K562 (cell line): ENCODE measurements around the gene FAM222A. TPM values are rescaled to one million over a fixed set of nuclear protein-coding genes. Genes with fewer than 3 reads are reported as not detected.

ENCODE experiments used
- CAMTA2 ChIP-seq: fragments of 250-450 bp; sonication (Bioruptor Pico); conservative IDR thresholded peaks from 2 replicates; pipeline ENCODE4 v1.5.1; 2022
- CTCFL ChIP-seq: IDR thresholded peaks from 2 replicates; pipeline ENCODE4 v1.6.1; 2011; ENCODE audit warnings: borderline replicate concordance, low read depth, mild to moderate bottlenecking, moderate library complexity, low read length; ENCODE audit not compliant: insufficient read depth, poor library complexity, severe bottlenecking
- GABPB2 ChIP-seq: fragments of 250-450 bp; sonication (Bioruptor Pico); conservative IDR thresholded peaks from 2 replicates; pipeline ENCODE4 v1.5.1; 2021; ENCODE audit warnings: mild to moderate bottlenecking
- GATA2 ChIP-seq: sonication (generic); formaldehyde crosslinking; IDR thresholded peaks from 2 replicates; pipeline ENCODE4 v1.4.0; 2020; ENCODE audit warnings: mild to moderate bottlenecking, missing genetic modification reagents
- MCM7 ChIP-seq, 2 experiments: fragments of 450-650 bp; IDR thresholded peaks; 2 replicates each; pipeline ENCODE4 v1.6.1; 2016 to 2018
- MTA1 ChIP-seq: fragments of 450-650 bp; IDR thresholded peaks from 2 replicates; pipeline ENCODE4 v1.6.1; 2017; ENCODE audit warnings: borderline replicate concordance
- NCOA4 ChIP-seq: fragments of 450-650 bp; IDR thresholded peaks from 2 replicates; pipeline ENCODE4 v1.6.1; 2018; ENCODE audit warnings: mild to moderate bottlenecking; ENCODE audit not compliant: partially characterized antibody
- NFIX ChIP-seq: fragments of 250-450 bp; sonication (Bioruptor Pico); IDR thresholded peaks from 2 replicates; pipeline ENCODE4 v1.4.0; 2020; ENCODE audit warnings: low read depth, mild to moderate bottlenecking, moderate library complexity
- RAD21 ChIP-seq, 2 experiments: fragments of 250-450 bp in 1 of 2; fragments of 450-650 bp in 1 of 2; sonication (Bioruptor Pico) in 1 of 2; formaldehyde crosslinking in 1 of 2; IDR thresholded peaks in 1 of 2; conservative IDR thresholded peaks in 1 of 2; 2 replicates each; pipeline versions ENCODE4 v1.4.0 to v1.8.0; 2020 to 2022; ENCODE audit warnings: mild to moderate bottlenecking in 2 of 2, moderate library complexity in 1 of 2
- RBFOX2 ChIP-seq: fragments of 200-400 bp; formaldehyde crosslinking; IDR thresholded peaks from 2 replicates; pipeline ENCODE4 v1.6.1; 2017; ENCODE audit warnings: low read depth, mild to moderate bottlenecking, low read length, moderate library complexity
- RBM14 ChIP-seq: fragments of 200-400 bp; formaldehyde crosslinking; IDR thresholded peaks from 2 replicates; pipeline ENCODE4 v1.6.1; 2018; ENCODE audit warnings: low read depth, mild to moderate bottlenecking, low read length, moderate library complexity, borderline replicate concordance; ENCODE audit not compliant: insufficient read depth
- SIN3B ChIP-seq: fragments of 450-650 bp; IDR thresholded peaks from 2 replicates; pipeline ENCODE4 v1.6.1; 2017; ENCODE audit warnings: low read depth, mild to moderate bottlenecking, moderate library complexity
- XRCC4 ChIP-seq: IDR thresholded peaks from one replicate; pipeline ENCODE4 v1.6.1; 2011; ENCODE audit not compliant: insufficient read depth, insufficient read length; ENCODE audit errors: extremely low read depth
- ZBTB11 ChIP-seq, 3 experiments: fragments of 200-800 bp in 1 of 3; fragments of 250-450 bp in 1 of 3; fragments of 450-650 bp in 1 of 3; sonication (Bioruptor Pico) in 1 of 3; sonication (Bioruptor generic) in 1 of 3; formaldehyde crosslinking in 1 of 3; IDR thresholded peaks; 2 replicates each; pipeline versions ENCODE4 v1.6.1 to v1.8.0; 2016 to 2022; ENCODE audit warnings: mild to moderate bottlenecking in 2 of 3, missing genetic modification characterization in 2 of 3, missing compliant biosample characterization in 1 of 3, moderate library complexity in 1 of 3
- ZNF134 ChIP-seq: fragments of 250-450 bp; sonication (Bioruptor Pico); conservative IDR thresholded peaks from 2 replicates; pipeline ENCODE4 v1.4.0; 2020
- ZNF282 ChIP-seq: sonication (generic); formaldehyde crosslinking; IDR thresholded peaks from 2 replicates; pipeline ENCODE4 v1.8.1; 2023; ENCODE audit warnings: missing genetic modification reagents
- ZNF41 ChIP-seq: fragments of 250-450 bp; sonication (Bioruptor Pico); conservative IDR thresholded peaks from 2 replicates; pipeline ENCODE4 v1.4.0; 2020; ENCODE audit warnings: mild to moderate bottlenecking
- ZNF639 ChIP-seq, 2 experiments: fragments of 200-800 bp in 1 of 2; sonication (Bioruptor generic) in 1 of 2; sonication (generic) in 1 of 2; formaldehyde crosslinking in 1 of 2; IDR thresholded peaks in 1 of 2; conservative IDR thresholded peaks in 1 of 2; 2 replicates each; pipeline versions ENCODE4 v1.5.0 to v1.6.1; 2016 to 2020; ENCODE audit warnings: missing compliant biosample characterization in 1 of 2, missing genetic modification characterization in 1 of 2, missing genetic modification reagents in 1 of 2
- ZNF695 ChIP-seq: fragments of 450-650 bp; formaldehyde crosslinking; IDR thresholded peaks from 2 replicates; pipeline ENCODE4 v1.4.0; 2020; ENCODE audit warnings: mild to moderate bottlenecking, moderate library complexity
- ZNF75A ChIP-seq: fragments of 450-650 bp; formaldehyde crosslinking; IDR thresholded peaks from 2 replicates; pipeline ENCODE4 v1.4.0; 2020; ENCODE audit warnings: mild to moderate bottlenecking
- polyA plus RNA-seq, 8 experiments: library from polyadenylated mRNA; depleted of rRNA in 4 of 8; stranded (reverse) in 5 of 8; unstranded in 3 of 8; fragments of >200 nt; fragmentation: Nextera tagmentation in 2 of 8; fragmentation: Illumina TruSeq in 1 of 8; extraction: Ambion mirVana in 2 of 8; extraction: Trizol in 1 of 8; gene quantifications; 2 replicates each; pipeline versions ENCODE4 v1.2.1 to v1.2.3, GENCODE V29; 2011 to 2014; ENCODE audit warnings: inconsistent platforms in 1 of 8, missing spikeins in 1 of 8
- total RNA-seq, 7 experiments: library from RNA; depleted of rRNA in 6 of 7; stranded (reverse); fragments of >200 nt in 6 of 7; fragmentation: Illumina TruSeq in 2 of 7; extraction: Trizol in 2 of 7; gene quantifications; 2 replicates each; pipeline versions ENCODE4 v1.2.1 to v1.2.3, GENCODE V29; 2011 to 2021; ENCODE audit warnings: low replicate concordance in 1 of 7

The FAM222A gene
- total and polyA plus RNA-seq, 9 of the 15 experiments (the other 6 are each of a cell fraction or from before 2014, with no cell fraction given), result 0.03 to 0.36 (median 0.12) TPM; not detected in 1

GRCh38 chr12:109713187-109714070 is at the start of gene FAM222A (continued):
- TF ChIP-seq ZBTB11 (CRISPR knock-in tag; IDR thresholded peaks at IDR 0.05) (peak in 1 of 3 experiments; percentile 80; a peak in 2 of 6 replicates), GATA2 (no peak), RBM14 (no peak), CTCFL (peak; percentile 5), ZNF134 (CRISPR knock-in tag) (no peak), ZNF41 (CRISPR knock-in tag) (no peak), SIN3B (no peak), MCM7 (IDR thresholded peaks at IDR 0.05) (no peak), RBFOX2 (peak; percentile 57; the same call in 1 of the 2 replicates), NFIX (CRISPR knock-in tag) (no peak), GABPB2 (CRISPR knock-in tag) (no peak), RAD21 (CRISPR knock-in tag; conservative IDR thresholded peaks at IDR 0.05 in 1 of 2, IDR thresholded peaks at IDR 0.05 in 1 of 2) (no peak), XRCC4 (no peak), ZNF639 (CRISPR knock-in tag; conservative IDR thresholded peaks at IDR 0.05 in 1 of 2, IDR thresholded peaks at IDR 0.05 in 1 of 2) (no peak), ZNF75A (CRISPR knock-in tag) (no peak), NCOA4 (no peak), ZNF282 (CRISPR knock-in tag) (no peak), ZNF695 (CRISPR knock-in tag) (no peak), CAMTA2 (CRISPR knock-in tag) (no peak), MTA1 (no peak)
